GM12878 (cell line): ENCODE measurements around the gene MXD4. TPM values are rescaled to one million over a fixed set of nuclear protein-coding genes. Genes with fewer than 3 reads are reported as not detected.

ENCODE experiments used
- CBX5 ChIP-seq: sonication (generic); IDR thresholded peaks from 2 replicates; pipeline ENCODE4 v1.6.1; 2016; ENCODE audit warnings: low read depth, moderate library complexity, mild to moderate bottlenecking, inconsistent platforms
- CHD2 ChIP-seq: IDR thresholded peaks from 2 replicates; pipeline ENCODE4 v1.6.1; 2011; ENCODE audit warnings: low read depth, low read length, improper control_type of control experiment, borderline replicate concordance
- FOXM1 ChIP-seq: IDR thresholded peaks from 2 replicates; pipeline ENCODE4 v1.6.1; 2012; ENCODE audit warnings: low read depth, mild to moderate bottlenecking, inconsistent platforms, low read length, moderate library complexity
- MTA2 ChIP-seq: fragments of 450-650 bp; IDR thresholded peaks from 2 replicates; pipeline ENCODE4 v1.6.1; 2016; ENCODE audit warnings: low read depth, mild to moderate bottlenecking, moderate library complexity
- NFIC ChIP-seq: IDR thresholded peaks from 2 replicates; pipeline ENCODE4 v1.6.1; 2012; ENCODE audit warnings: low read depth, mild to moderate bottlenecking, inconsistent platforms, low read length, moderate library complexity
- NFXL1 ChIP-seq: fragments of 450-650 bp; IDR thresholded peaks from 2 replicates; pipeline ENCODE4 v1.6.1; 2017; ENCODE audit warnings: antibody characterized with exemption, mild to moderate bottlenecking, borderline replicate concordance
- TAF1 ChIP-seq: IDR thresholded peaks from 2 replicates; pipeline ENCODE4 v1.6.1; 2011; ENCODE audit warnings: mild to moderate bottlenecking, low read depth, low read length, borderline replicate concordance
- ZSCAN29 ChIP-seq: fragments of 450-650 bp; IDR thresholded peaks from 2 replicates; pipeline ENCODE4 v1.6.1; 2017; ENCODE audit warnings: mild to moderate bottlenecking, moderate library complexity
- polyA plus RNA-seq, 11 experiments: library from polyadenylated mRNA; depleted of rRNA in 4 of 11; unstranded in 6 of 11; stranded (reverse) in 5 of 11; fragments of >200 nt; fragmentation: Nextera tagmentation in 4 of 11; fragmentation: Illumina TruSeq in 1 of 11; extraction: Ambion mirVana in 4 of 11; extraction: Trizol in 1 of 11; gene quantifications; 1 replicate in 1 of 11; 2 replicates in 10 of 11; pipeline versions ENCODE4 v1.2.1 to v1.2.3, GENCODE V29; 2011 to 2016; ENCODE audit warnings: inconsistent platforms in 2 of 11, missing spikeins in 2 of 11, low read depth in 1 of 11
- total RNA-seq, 4 experiments: library from RNA; depleted of rRNA in 3 of 4; stranded (reverse); fragments of >200 nt in 3 of 4; fragmentation: Illumina TruSeq in 1 of 4; extraction: Trizol in 1 of 4; gene quantifications; 2 replicates each; pipeline versions ENCODE4 v1.2.1 to v1.2.3, GENCODE V29; 2013 to 2021
- TF ChIP-seq, protein P1 (sequence below): fragments of 150-350 bp; IDR thresholded peaks from 2 replicates; pipeline ENCODE4 v1.6.1; 2016; ENCODE audit warnings: low read depth, low read length
- TF ChIP-seq, protein P2 (sequence below): IDR thresholded peaks from 2 replicates; pipeline ENCODE4 v1.6.1; 2012; ENCODE audit warnings: low read depth, low read length, improper control_type of control experiment

MXD4 gene
- total and polyA plus RNA-seq, 10 of the 15 experiments (the other 5 are each of a cell fraction or from before 2014, with no cell fraction given), result 0.21 to 25.6 (median 5.2) TPM

DNA sequence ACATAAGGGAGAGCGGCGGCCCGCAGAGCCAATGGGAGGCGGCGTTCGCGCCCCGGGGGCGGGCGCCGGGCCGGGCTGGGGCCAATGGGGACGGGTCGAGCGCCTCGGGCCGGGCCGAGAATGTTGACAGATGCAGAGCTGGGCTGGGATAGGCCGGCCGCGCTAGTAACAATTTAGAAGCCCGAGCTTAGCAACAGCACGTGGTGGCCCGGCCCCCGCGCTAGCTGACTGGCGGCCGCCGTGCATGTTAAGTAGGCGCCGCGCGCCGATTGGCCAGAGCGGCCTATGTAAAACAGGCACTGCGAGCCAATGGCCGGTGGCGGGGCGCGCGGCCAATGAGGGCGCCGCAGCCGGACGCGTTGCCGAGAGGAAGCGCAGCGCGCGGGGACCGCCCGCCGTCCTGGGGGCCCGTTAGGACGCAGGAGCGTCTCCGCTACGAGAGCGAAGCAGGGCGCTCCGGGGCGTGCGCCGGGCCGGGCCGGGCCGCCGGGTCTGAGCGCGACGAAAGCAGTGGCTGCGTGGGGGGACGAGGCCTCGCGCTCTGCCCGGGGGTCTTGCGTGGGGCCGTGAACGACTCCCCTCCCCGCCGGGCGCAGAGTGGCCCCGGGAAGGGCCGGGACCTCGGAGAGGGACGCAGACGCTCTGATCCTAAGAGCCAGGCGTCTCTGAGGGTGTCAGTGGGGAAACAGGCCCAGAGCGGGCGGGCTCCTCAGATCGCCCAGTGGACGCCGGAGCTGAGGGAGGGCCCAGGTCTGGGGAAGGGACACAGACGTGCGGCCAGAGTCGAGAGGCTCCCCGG, 435 bp upstream of the MXD4 start (continued):
- TF ChIP-seq, protein P1, sequence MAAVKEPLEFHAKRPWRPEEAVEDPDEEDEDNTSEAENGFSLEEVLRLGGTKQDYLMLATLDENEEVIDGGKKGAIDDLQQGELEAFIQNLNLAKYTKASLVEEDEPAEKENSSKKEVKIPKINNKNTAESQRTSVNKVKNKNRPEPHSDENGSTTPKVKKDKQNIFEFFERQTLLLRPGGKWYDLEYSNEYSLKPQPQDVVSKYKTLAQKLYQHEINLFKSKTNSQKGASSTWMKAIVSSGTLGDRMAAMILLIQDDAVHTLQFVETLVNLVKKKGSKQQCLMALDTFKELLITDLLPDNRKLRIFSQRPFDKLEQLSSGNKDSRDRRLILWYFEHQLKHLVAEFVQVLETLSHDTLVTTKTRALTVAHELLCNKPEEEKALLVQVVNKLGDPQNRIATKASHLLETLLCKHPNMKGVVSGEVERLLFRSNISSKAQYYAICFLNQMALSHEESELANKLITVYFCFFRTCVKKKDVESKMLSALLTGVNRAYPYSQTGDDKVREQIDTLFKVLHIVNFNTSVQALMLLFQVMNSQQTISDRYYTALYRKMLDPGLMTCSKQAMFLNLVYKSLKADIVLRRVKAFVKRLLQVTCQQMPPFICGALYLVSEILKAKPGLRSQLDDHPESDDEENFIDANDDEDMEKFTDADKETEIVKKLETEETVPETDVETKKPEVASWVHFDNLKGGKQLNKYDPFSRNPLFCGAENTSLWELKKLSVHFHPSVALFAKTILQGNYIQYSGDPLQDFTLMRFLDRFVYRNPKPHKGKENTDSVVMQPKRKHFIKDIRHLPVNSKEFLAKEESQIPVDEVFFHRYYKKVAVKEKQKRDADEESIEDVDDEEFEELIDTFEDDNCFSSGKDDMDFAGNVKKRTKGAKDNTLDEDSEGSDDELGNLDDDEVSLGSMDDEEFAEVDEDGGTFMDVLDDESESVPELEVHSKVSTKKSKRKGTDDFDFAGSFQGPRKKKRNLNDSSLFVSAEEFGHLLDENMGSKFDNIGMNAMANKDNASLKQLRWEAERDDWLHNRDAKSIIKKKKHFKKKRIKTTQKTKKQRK, result peak; percentile 62
- TF ChIP-seq CHD2 (peak; percentile 90), TAF1 (peak; percentile 36; the same call in 1 of the 2 replicates), MTA2 (no peak), ZSCAN29 (no peak), NFIC (no peak), NFXL1 (no peak), CBX5 (no peak), FOXM1 (no peak)
- TF ChIP-seq, protein P2, sequence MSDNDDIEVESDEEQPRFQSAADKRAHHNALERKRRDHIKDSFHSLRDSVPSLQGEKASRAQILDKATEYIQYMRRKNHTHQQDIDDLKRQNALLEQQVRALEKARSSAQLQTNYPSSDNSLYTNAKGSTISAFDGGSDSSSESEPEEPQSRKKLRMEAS, result peak; percentile 88
